MM.1S (cell line): ENCODE results near the gene TBX2.

Experiments
- EZH2 ChIP-seq: fragments of 300-600 bp; sonication (generic); optimal IDR thresholded peaks from 2 replicates; pipeline ENCODE3; 2017; ENCODE audit warnings: low read depth, mild to moderate bottlenecking, antibody characterized with exemption, low read length, mixed read lengths
- EZH2phosphoT487 ChIP-seq: fragments of 300-600 bp; sonication (generic); IDR thresholded peaks from 2 replicates; pipeline ENCODE4 v1.6.1; 2018; ENCODE audit warnings: antibody characterized with exemption, low read length
- TF ChIP-seq, protein P1 (sequence below): fragments of 300-600 bp; sonication (generic); IDR thresholded peaks from 2 replicates; pipeline ENCODE4 v1.5.1; 2016; ENCODE audit warnings: antibody characterized with exemption, low read length, mixed read lengths

DNA sequence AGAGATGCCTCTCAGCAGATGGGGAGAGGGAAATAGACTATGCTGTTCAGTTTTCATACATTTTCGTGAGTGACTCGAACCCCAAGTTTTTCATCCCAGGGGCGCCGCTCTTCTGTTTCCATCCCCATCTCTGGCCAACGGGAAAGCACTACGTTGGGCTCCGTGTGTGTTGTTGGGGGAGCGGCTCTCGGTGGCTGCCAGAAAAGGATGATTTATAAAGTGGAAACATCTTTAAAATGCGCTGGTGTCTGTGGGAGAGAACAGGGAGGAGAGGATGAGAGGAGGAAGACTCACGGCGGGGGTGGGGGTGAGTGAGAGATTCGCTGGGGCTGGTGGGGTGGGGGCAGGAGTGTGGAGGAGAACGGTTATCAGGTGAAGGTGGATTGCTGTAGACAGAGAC, 58.4 kb downstream of the TBX2 start:
- TF ChIP-seq EZH2phosphoT487 (no peak), EZH2 (no peak)
- TF ChIP-seq, protein P1, sequence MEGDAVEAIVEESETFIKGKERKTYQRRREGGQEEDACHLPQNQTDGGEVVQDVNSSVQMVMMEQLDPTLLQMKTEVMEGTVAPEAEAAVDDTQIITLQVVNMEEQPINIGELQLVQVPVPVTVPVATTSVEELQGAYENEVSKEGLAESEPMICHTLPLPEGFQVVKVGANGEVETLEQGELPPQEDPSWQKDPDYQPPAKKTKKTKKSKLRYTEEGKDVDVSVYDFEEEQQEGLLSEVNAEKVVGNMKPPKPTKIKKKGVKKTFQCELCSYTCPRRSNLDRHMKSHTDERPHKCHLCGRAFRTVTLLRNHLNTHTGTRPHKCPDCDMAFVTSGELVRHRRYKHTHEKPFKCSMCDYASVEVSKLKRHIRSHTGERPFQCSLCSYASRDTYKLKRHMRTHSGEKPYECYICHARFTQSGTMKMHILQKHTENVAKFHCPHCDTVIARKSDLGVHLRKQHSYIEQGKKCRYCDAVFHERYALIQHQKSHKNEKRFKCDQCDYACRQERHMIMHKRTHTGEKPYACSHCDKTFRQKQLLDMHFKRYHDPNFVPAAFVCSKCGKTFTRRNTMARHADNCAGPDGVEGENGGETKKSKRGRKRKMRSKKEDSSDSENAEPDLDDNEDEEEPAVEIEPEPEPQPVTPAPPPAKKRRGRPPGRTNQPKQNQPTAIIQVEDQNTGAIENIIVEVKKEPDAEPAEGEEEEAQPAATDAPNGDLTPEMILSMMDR = no peak
